ENCODE results near the gene RAB11FIP4. TPM values are rescaled to one million over a fixed set of nuclear protein-coding genes. Genes with fewer than 3 reads are reported as not detected.

Gene RAB11FIP4
- total RNA-seq, 1 donor from 2014 or later = not detected

GRCh38 chr17:31495022-31495885, 103.8 kb downstream of the RAB11FIP4 start:
- no peak for DNase-seq (ENCODE audit: extremely low read depth, low read depth, low spot score)

GRCh38 chr17:31496097-31496496, 104.6 kb downstream of the RAB11FIP4 start:
- no peak for DNase-seq (ENCODE audit: extremely low read depth, low read depth, low spot score)

DNA sequence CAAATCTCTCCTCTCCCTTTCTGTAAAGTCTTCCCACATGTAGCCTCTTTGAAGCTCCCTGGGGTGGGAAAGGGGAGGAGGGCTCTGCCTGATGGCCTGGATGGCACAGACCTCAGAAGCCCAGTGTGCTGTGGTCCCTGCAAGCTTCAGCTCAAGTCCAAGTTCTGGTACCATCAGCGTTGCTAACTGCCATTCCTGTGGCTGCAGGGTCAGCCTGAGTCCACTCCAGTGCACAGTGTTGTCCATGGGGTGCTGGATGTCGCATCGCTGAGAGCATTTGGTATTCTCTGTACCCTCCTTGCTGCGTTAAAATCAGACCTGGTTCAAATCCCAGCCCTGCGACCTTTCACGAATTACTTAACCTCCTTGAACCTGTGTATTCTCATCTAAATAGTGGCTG, 105.1 kb downstream of the RAB11FIP4 start:
- DNase-seq (ENCODE audit: extremely low read depth, low read depth, low spot score) = no peak

DNA sequence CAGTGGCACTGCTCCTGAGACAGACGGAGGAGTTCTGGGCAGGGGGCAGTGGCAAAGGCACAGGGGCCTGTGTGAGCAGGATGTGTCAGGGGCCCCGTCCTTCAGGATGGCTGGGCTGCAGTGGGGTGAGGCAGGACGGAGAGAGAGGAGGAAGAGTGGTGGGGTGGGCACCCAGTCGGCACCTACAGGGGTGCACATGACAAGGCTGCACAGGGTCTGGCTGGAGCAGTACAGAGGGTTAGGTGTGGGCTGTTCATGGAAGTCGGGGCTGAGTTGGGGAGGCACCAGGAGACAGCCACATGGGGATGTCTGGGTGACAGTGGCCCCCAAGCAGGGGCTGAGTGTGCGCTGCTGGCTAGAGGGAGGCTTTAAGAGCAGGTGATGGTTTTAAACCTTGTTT, 106.0 kb downstream of the RAB11FIP4 start:
- DNase-seq (ENCODE audit: extremely low read depth, low read depth, low spot score) = no peak

GRCh38 chr17:31497994-31498826, 106.7 kb downstream of the RAB11FIP4 start:
- no peak for DNase-seq (ENCODE audit: extremely low read depth, low read depth, low spot score)

DNA sequence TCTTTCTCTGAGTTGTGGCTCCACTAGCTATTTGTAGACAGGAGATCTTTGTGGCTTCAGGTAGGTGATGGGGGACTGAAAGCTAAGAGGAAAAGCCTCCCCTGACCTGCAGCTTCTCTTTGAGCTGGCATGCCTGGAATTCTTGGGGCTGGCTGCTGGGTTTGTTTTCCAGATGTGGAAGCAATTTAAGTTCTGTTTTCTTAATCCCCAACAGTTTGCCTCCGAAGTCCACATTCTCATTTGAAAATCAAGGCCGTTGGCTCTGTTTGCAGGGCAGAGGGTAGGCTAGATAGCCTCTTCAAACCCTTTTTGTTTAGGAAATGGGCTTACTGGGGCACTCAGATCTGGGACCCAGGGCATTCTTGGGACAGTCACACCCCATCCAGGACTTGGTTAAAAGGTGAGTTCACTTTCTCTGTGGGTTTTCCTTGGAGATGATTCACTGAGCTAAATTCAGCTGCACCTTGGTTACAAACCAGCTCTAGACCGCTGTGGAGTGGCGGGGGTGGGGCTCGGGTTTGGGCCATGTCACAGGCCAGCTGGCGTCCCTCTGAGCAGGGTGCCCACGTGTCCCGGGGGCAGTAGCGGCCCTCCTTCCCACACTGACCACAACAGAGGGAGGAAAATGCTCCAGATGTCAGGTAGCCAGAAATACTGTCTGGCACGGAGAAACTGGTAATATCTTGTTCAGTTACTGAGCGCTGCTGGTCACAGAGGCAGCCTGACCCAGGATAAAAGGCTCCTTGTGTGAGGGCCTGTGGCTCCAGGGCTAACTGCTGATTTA, 108.5 kb downstream of the RAB11FIP4 start:
- no peak for DNase-seq (ENCODE audit: extremely low read depth, low read depth, low spot score)

- no peak for DNase-seq (ENCODE audit: extremely low read depth, low read depth, low spot score)
These were observed 115.0 kb downstream of the RAB11FIP4 start for GRCh38 chr17:31506517-31506916.

DNA sequence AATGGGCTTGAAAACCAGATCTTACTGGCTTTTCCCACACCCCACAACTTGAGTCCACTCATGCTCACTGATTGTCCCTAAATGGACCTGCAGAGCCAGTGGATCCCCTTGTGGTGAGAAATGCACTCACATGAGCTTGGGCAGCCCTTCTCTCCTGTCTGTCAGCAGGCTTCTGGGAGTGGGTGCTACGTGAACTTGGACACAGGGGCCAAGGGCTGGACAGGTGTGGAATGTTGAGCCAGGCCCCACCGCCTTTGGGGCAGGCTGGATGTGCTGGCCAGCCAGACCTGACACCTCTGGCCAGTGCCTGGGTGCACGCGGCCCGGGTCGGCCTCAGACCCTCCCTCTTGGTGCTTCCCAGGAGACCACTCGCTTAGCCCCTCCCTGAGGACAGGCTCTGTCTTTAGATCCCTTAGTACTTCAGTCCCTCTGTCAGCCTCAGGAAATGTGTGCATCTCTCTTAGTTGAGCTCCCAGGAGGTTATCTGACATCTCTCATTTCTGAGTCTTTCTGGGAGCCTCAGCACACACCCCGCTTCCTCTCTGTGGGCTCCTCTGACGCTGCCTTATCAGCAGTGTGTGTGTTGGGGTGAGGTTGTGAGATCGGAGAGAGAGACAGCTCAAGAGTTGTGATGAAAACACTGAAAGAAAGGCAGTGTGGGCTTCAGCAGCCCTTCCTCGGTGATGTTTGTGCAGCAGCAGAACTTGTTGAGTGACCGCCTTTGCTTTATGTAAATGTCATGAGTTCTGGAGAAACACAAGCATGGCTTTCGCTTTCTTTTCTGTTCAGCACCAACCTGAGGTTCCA, 117.0 kb downstream of the RAB11FIP4 start:
- no peak for DNase-seq (ENCODE audit: extremely low read depth, low read depth, low spot score)

DNA sequence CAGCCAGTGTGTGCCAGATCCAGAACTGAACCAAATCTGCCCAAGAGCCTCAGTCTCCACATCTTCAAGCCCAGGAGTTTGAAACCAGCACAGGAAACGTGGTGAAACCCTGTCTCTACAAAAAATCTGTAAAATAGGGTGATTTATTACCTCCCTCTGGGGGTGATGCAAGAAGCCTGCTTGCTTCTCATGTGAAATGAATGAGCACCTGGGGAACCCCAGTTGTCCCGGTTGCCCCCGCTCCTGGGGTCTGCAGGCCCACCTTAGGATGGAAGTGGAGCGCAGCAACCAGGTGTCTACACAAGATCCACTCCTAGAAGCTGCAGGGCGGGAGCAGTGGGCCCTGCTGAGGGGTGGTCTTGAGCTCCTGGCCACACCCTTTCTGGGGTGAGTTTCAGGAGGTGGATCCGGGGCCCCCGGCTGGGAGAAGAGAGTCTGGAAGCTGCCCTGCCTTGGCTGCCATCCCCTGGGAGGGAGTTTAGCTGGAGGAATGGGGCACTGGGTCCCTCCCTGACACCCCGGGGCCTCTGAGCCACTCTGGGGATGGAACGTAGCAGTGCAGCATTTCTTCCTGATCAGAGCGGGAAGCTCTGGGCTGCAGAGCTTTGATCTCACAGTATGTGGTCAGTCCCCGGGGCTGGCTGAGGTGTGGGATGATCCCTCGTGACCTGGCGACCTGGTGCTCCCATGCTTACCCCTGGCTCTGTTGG, 117.8 kb downstream of the RAB11FIP4 start:
- DNase-seq (ENCODE audit: extremely low read depth, low read depth, low spot score) = no peak

DNA sequence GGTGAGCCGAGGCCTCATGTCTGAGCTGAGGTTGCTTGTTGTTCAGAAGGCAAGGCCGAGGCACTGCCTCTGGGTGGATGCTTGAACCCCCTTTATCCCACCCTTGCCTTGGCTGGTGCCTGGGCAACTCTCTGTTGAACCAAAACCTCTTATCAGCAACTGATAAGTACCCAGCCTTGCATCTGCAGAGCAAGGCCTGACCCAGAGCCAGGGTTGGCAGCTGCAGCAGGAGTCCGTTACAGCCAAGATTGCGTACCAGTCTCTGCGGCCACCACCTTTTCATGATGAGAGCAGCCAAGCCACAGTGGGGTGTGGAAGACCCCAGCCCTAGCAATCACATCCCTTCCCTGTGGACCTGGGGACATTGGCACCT, 118.3 kb downstream of the RAB11FIP4 start:
- DNase-seq (ENCODE audit: extremely low read depth, low read depth, low spot score) = no peak

DNA sequence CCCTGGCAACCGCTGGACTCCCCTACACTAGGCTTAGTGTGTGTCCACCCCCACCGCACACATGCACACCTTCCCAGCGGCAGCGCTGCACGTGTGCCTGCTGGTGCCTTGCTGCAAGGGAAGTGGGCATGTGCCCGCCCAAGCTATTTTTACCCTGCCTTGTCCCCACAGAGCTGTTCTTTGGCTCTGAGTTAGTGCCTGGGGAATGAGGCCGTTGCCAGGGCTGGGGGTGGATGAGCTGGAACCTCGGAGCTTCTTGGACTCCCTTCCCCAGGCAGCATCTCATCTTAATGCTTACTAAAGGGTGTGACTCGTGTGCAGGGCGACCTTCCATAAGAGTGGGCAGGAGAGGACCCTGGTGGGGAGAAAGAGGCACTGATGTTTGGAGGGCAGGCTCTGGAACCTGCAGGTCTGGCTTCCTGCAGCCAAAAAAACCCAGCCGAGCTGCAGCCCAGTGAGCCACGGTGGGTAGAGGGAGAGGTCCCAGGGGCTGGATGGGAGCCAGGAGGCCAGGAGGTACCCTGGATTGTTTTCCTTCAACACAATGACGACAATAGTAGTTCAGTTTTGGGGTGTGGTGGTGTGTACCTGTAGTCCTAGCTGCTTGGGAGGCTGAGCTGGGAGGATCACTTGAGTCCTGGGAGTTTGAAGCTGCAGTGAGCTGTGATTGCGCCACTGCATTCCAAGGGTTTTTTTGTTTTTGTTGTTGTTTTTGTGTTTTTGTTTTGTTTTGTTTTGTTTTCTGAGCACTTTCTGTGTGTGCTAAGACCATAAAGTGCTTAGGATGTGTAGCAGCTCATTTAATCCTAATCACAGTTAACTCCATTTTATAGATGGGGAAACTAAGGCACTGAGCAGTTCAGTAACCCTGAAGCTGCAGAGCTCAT, 119.1 kb downstream of the RAB11FIP4 start:
- no peak for DNase-seq (ENCODE audit: extremely low read depth, low read depth, low spot score)

GRCh38 chr17:31511195-31511578, 119.7 kb downstream of the RAB11FIP4 start:
- no peak for DNase-seq (ENCODE audit: extremely low read depth, low read depth, low spot score)

DNA sequence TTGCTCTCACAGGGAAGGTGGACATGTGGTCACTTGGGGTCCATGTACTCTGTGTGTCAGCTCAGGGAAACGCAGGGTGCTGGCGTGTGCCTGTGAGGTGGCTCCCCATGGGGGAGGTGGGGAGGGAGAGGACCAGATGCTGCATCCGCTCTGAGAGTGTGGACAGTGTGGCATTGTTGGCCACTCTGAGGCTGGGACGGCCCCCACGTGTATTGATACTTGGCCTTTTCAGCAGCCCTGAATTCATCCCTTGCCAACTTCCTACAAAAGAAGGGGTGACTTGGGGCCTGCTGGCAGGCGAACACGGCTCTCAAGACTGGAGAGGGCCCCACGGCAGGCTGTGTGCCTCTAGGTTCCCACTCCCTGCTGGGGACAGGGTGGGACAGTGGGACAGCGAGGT, 120.1 kb downstream of the RAB11FIP4 start:
- DNase-seq (ENCODE audit: extremely low read depth, low read depth, low spot score) = no peak

DNA sequence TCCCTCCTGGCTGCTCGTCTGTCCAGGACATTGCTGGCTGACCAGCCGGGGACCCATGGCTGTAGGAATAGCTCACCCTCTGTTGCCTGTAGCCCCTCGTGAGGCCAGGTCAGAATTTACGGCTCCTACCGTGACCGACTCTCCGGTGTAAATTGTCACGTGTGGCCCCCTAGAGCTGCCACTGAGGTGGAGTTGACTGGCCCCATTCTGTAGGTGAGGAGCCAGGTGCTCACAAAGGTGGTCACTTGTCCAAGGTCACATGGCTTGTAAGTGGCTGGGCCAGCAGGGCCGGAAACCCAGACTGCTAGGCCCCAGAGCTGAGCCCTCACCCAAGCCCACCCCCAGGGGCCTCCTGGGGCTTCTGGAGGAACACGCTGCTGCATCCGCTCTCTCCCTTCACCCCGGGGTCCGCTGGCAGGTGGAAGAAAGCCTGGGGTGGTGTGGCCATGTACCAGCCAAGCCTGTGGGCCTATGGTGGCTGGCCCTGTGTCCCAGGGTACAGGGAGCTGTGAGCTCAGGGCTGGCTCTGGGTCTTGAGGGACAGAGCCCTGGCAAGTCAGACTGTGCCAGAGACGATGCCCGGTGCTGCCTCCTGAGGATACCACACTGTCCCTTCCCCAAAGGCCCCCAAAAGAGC, 120.7 kb downstream of the RAB11FIP4 start:
- DNase-seq (ENCODE audit: extremely low read depth, low read depth, low spot score) = no peak

GRCh38 chr17:31512796-31513195, 121.3 kb downstream of the RAB11FIP4 start:
- DNase-seq (ENCODE audit: extremely low read depth, low read depth, low spot score) = no peak

- DNase-seq (ENCODE audit: extremely low read depth, low read depth, low spot score) = no peak
These were observed 122.4 kb downstream of the RAB11FIP4 start for GRCh38 chr17:31513731-31514427.

- no peak for DNase-seq (ENCODE audit: extremely low read depth, low read depth, low spot score)
These were observed 123.8 kb downstream of the RAB11FIP4 start for GRCh38 chr17:31515267-31515666.

DNA sequence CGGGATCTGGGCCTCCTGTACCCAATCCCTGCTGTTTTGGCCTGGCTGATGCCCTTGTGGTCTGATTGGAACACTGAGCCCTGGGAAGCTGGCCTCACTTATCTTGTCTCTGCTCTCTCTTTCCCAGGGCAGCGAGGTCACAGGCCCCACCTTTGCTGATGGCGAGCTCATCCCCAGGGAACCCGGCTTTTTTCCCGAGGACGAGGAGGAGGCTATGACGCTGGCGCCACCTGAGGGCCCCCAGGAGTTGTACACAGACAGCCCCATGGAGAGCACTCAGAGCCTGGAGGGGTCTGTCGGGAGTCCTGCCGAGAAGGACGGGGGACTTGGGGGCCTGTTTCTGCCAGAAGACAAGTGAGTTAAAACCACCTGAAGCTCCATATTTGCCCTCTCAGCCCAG, 126.0 kb downstream of the RAB11FIP4 start:
- DNase-seq (ENCODE audit: extremely low read depth, low read depth, low spot score) = no peak
